HEK293 (cell line): ENCODE data around the gene SPATA31D3.

Source experiments
- CTCF ChIA-PET: fragments of 350-600 bp; formaldehyde crosslinking; extraction: SDS; loops from one replicate; lab custom pipeline; 2021; ENCODE audit warnings: antibody characterized with exemption; lab: Yijun Ruan, JAX
- POLR2A ChIA-PET: fragments of 300-600 bp; formaldehyde crosslinking; extraction: SDS; loops from one replicate; lab custom pipeline; 2020; ENCODE audit warnings: antibody characterized with exemption, inconsistent platforms; lab: Yijun Ruan, JAX
- H3K27ac ChIP-seq: fragments of 200-500 bp; sonication (Bioruptor generic); 2 replicates; pipeline ENCODE4 v1.5.1; 2014; ENCODE audit warnings: low read depth, low read length, control low read depth, inconsistent platforms; ENCODE audit errors: extremely low read depth
- H3K36me3 ChIP-seq, 2 experiments: fragments of 200-500 bp in 1 of 2; sonication (Bioruptor generic) in 1 of 2; 1 replicate in 1 of 2; 2 replicates in 1 of 2; pipeline ENCODE4 v1.5.1; 2014 to 2017; ENCODE audit warnings: inconsistent platforms in 2 of 2, low read length in 2 of 2; ENCODE audit not compliant: control insufficient read depth in 2 of 2, insufficient read depth in 1 of 2
- H3K4me1 ChIP-seq: fragments of 200-500 bp; sonication (Bioruptor generic); 2 replicates; pipeline ENCODE4 v1.5.1; 2014; ENCODE audit warnings: mild to moderate bottlenecking, low read length, inconsistent platforms; ENCODE audit not compliant: control insufficient read depth, insufficient read depth
- H3K4me3 ChIP-seq: 2 replicates; pipeline ENCODE4 v1.5.1; 2011; ENCODE audit warnings: low read depth, mild to moderate bottlenecking, control low read depth, low read length, moderate library complexity
- H3K9me3 ChIP-seq: fragments of 200-500 bp; sonication (Bioruptor generic); 2 replicates; pipeline ENCODE4 v1.5.1; 2014; ENCODE audit warnings: low read depth, low read length, inconsistent platforms; ENCODE audit not compliant: control insufficient read depth, insufficient read depth
- HOXA7 ChIP-seq: sonication (generic); formaldehyde crosslinking; IDR thresholded peaks from 2 replicates; pipeline ENCODE4 v1.8.1; 2022; ENCODE audit warnings: missing genetic modification reagents, borderline replicate concordance
- KLF9 ChIP-seq: fragments of 450-650 bp; formaldehyde crosslinking; IDR thresholded peaks from 2 replicates; pipeline ENCODE4 v1.5.1; 2016; ENCODE audit warnings: missing biosample characterization, missing genetic modification characterization, low read depth
- MZF1 ChIP-seq: fragments of 450-650 bp; formaldehyde crosslinking; IDR thresholded peaks from 2 replicates; pipeline ENCODE4 v1.5.1; 2017; ENCODE audit warnings: missing biosample characterization, missing genetic modification characterization, borderline replicate concordance
- ZBTB1 ChIP-seq: fragments of 450-650 bp; formaldehyde crosslinking; IDR thresholded peaks from 2 replicates; pipeline ENCODE4 v1.5.1; 2016; ENCODE audit warnings: missing biosample characterization, missing genetic modification characterization
- ZFHX2 ChIP-seq: fragments of 450-650 bp; formaldehyde crosslinking; conservative IDR thresholded peaks from 2 replicates; pipeline ENCODE4 v1.5.1; 2016; ENCODE audit warnings: missing biosample characterization, missing genetic modification characterization
- ZNF175 ChIP-seq: fragments of 450-650 bp; formaldehyde crosslinking; IDR thresholded peaks from 2 replicates; pipeline ENCODE4 v1.5.1; 2016; ENCODE audit warnings: missing biosample characterization, missing genetic modification characterization
- ZNF292 ChIP-seq: fragments of 450-650 bp; formaldehyde crosslinking; IDR thresholded peaks from 2 replicates; pipeline ENCODE4 v1.5.1; 2016; ENCODE audit warnings: low read depth, missing biosample characterization, missing genetic modification characterization, borderline replicate concordance
- ZNF324 ChIP-seq: fragments of 450-650 bp; formaldehyde crosslinking; IDR thresholded peaks from 2 replicates; pipeline ENCODE4 v1.5.1; 2016; ENCODE audit warnings: missing biosample characterization, missing genetic modification characterization
- ZNF335 ChIP-seq: fragments of 450-650 bp; formaldehyde crosslinking; conservative IDR thresholded peaks from 2 replicates; pipeline ENCODE4 v1.5.1; 2016; ENCODE audit warnings: missing biosample characterization, missing genetic modification characterization
- ZNF341 ChIP-seq: fragments of 450-650 bp; formaldehyde crosslinking; IDR thresholded peaks from 2 replicates; pipeline ENCODE4; 2016; ENCODE audit warnings: low read depth, missing biosample characterization, missing genetic modification characterization
- ZNF433 ChIP-seq: fragments of 450-650 bp; formaldehyde crosslinking; IDR thresholded peaks from 2 replicates; pipeline ENCODE4 v1.5.1; 2016; ENCODE audit warnings: missing biosample characterization, missing genetic modification characterization, low read depth
- ZNF521 ChIP-seq: fragments of 450-650 bp; formaldehyde crosslinking; IDR thresholded peaks from 2 replicates; pipeline ENCODE4 v1.5.1; 2017; ENCODE audit warnings: missing biosample characterization, mild to moderate bottlenecking, missing genetic modification characterization
- ZNF549 ChIP-seq: fragments of 450-650 bp; IDR thresholded peaks from 2 replicates; pipeline ENCODE4 v1.5.1; 2018; ENCODE audit warnings: missing biosample characterization, missing genetic modification characterization, mild to moderate bottlenecking, inconsistent platforms, moderate library complexity
- ZNF571 ChIP-seq: fragments of 450-650 bp; formaldehyde crosslinking; IDR thresholded peaks from 2 replicates; pipeline ENCODE4 v1.5.0; 2017; ENCODE audit warnings: missing biosample characterization, missing genetic modification characterization
- ZNF610 ChIP-seq: fragments of 450-650 bp; formaldehyde crosslinking; IDR thresholded peaks from 2 replicates; pipeline ENCODE4 v1.5.1; 2016; ENCODE audit warnings: missing biosample characterization, missing genetic modification characterization, borderline replicate concordance
- TF ChIP-seq, protein P1 (sequence below): fragments of 450-650 bp; formaldehyde crosslinking; conservative IDR thresholded peaks from 2 replicates; pipeline ENCODE4 v1.5.1; 2016; ENCODE audit warnings: low read depth, missing biosample characterization, missing genetic modification characterization
- TF ChIP-seq, protein P2 (sequence below): fragments of 450-650 bp; formaldehyde crosslinking; IDR thresholded peaks from 2 replicates; pipeline ENCODE4 v1.5.1; 2016; ENCODE audit warnings: missing biosample characterization, missing genetic modification characterization, borderline replicate concordance
- TF ChIP-seq, protein P3 (sequence below): fragments of 450-650 bp; formaldehyde crosslinking; IDR thresholded peaks from 2 replicates; pipeline ENCODE4 v1.5.1; 2016; ENCODE audit warnings: missing biosample characterization, missing genetic modification characterization
- TF ChIP-seq, protein P4 (sequence below): fragments of 450-650 bp; formaldehyde crosslinking; IDR thresholded peaks from 2 replicates; pipeline ENCODE4 v1.5.1; 2016; ENCODE audit warnings: missing biosample characterization, missing genetic modification characterization

Gene SPATA31D3

DNA sequence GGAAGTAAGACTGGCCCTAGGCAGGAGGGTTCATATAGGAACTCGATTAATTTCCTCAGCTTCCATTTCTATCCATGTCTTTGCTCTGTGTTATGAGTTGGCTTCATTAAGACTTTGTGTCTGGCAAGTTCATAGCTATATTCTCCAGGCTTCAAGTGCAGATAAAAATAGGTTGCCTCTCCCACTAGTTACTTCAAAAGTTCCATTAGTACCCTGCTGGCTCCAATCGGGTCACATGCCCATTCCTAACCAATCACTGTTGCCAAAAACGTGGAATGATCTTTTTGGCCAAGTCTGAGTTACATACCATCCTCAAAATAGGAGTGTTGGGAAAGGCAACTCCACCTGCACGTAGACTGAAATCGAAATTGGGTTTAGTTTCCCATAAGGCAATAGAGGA lies 31.5 kb downstream of the SPATA31D3 start (continued):
- TF ChIP-seq, protein P1, sequence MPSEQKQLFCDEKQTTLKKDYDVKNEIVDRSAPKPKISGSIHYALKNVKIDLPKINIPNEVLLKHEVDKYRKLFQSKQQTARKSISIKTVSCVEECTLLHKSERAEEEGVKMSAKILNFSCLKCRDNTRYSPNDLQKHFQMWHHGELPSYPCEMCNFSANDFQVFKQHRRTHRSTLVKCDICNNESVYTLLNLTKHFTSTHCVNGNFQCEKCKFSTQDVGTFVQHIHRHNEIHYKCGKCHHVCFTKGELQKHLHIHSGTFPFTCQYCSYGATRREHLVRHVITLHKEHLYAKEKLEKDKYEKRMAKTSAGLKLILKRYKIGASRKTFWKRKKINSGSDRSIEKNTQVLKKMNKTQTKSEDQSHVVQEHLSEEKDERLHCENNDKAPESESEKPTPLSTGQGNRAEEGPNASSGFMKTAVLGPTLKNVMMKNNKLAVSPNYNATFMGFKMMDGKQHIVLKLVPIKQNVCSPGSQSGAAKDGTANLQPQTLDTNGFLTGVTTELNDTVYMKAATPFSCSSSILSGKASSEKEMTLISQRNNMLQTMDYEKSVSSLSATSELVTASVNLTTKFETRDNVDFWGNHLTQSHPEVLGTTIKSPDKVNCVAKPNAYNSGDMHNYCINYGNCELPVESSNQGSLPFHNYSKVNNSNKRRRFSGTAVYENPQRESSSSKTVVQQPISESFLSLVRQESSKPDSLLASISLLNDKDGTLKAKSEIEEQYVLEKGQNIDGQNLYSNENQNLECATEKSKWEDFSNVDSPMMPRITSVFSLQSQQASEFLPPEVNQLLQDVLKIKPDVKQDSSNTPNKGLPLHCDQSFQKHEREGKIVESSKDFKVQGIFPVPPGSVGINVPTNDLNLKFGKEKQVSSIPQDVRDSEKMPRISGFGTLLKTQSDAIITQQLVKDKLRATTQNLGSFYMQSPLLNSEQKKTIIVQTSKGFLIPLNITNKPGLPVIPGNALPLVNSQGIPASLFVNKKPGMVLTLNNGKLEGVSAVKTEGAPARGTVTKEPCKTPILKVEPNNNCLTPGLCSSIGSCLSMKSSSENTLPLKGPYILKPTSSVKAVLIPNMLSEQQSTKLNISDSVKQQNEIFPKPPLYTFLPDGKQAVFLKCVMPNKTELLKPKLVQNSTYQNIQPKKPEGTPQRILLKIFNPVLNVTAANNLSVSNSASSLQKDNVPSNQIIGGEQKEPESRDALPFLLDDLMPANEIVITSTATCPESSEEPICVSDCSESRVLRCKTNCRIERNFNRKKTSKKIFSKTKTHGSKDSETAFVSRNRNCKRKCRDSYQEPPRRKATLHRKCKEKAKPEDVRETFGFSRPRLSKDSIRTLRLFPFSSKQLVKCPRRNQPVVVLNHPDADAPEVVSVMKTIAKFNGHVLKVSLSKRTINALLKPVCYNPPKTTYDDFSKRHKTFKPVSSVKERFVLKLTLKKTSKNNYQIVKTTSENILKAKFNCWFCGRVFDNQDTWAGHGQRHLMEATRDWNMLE (tag by site-specific recombination) = no peak

DNA sequence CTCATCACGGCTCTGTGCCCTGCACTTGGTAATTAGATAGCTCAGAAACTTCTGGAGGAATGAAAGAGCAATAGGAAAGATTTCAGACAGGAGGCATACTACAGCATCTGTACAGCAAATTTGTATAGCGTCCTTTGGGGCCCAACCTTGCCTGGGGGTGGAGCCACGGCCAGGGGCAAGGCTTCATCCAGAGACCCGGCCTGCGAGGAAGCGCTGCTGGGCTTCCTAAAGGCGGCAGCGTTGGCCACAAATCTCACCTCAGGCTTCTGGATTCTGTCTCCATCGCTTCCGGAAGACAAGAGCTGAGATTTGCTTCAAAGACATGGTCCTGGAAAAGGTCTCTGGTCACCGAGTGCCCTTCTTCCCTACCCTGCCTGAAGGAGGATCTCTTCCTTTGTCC lies 33.1 kb downstream of the SPATA31D3 start:
- CTCF ChIA-PET = no interaction called here
- Histone ChIP-seq H3K4me1 (no peaks in the 10 kb centered on the region), H3K36me3 (no peaks in the 10 kb centered on the region), H3K9me3 (no peaks in the 10 kb centered on the region), H3K27ac (no peak overlapping the region), H3K4me3 (no peak overlapping the region)
- TF ChIP-seq ZNF571 (no peak), MZF1 (tag by site-specific recombination) (no peak), ZBTB1 (tag by site-specific recombination) (no peak), KLF9 (no peak), ZNF549 (tag by site-specific recombination) (no peak), ZNF324 (tag by site-specific recombination) (no peak)
- TF ChIP-seq, protein P2, sequence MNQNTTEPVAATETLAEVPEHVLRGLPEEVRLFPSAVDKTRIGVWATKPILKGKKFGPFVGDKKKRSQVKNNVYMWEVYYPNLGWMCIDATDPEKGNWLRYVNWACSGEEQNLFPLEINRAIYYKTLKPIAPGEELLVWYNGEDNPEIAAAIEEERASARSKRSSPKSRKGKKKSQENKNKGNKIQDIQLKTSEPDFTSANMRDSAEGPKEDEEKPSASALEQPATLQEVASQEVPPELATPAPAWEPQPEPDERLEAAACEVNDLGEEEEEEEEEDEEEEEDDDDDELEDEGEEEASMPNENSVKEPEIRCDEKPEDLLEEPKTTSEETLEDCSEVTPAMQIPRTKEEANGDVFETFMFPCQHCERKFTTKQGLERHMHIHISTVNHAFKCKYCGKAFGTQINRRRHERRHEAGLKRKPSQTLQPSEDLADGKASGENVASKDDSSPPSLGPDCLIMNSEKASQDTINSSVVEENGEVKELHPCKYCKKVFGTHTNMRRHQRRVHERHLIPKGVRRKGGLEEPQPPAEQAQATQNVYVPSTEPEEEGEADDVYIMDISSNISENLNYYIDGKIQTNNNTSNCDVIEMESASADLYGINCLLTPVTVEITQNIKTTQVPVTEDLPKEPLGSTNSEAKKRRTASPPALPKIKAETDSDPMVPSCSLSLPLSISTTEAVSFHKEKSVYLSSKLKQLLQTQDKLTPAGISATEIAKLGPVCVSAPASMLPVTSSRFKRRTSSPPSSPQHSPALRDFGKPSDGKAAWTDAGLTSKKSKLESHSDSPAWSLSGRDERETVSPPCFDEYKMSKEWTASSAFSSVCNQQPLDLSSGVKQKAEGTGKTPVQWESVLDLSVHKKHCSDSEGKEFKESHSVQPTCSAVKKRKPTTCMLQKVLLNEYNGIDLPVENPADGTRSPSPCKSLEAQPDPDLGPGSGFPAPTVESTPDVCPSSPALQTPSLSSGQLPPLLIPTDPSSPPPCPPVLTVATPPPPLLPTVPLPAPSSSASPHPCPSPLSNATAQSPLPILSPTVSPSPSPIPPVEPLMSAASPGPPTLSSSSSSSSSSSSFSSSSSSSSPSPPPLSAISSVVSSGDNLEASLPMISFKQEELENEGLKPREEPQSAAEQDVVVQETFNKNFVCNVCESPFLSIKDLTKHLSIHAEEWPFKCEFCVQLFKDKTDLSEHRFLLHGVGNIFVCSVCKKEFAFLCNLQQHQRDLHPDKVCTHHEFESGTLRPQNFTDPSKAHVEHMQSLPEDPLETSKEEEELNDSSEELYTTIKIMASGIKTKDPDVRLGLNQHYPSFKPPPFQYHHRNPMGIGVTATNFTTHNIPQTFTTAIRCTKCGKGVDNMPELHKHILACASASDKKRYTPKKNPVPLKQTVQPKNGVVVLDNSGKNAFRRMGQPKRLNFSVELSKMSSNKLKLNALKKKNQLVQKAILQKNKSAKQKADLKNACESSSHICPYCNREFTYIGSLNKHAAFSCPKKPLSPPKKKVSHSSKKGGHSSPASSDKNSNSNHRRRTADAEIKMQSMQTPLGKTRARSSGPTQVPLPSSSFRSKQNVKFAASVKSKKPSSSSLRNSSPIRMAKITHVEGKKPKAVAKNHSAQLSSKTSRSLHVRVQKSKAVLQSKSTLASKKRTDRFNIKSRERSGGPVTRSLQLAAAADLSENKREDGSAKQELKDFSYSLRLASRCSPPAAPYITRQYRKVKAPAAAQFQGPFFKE (tag by site-specific recombination) = no peak
- TF ChIP-seq, protein P3, sequence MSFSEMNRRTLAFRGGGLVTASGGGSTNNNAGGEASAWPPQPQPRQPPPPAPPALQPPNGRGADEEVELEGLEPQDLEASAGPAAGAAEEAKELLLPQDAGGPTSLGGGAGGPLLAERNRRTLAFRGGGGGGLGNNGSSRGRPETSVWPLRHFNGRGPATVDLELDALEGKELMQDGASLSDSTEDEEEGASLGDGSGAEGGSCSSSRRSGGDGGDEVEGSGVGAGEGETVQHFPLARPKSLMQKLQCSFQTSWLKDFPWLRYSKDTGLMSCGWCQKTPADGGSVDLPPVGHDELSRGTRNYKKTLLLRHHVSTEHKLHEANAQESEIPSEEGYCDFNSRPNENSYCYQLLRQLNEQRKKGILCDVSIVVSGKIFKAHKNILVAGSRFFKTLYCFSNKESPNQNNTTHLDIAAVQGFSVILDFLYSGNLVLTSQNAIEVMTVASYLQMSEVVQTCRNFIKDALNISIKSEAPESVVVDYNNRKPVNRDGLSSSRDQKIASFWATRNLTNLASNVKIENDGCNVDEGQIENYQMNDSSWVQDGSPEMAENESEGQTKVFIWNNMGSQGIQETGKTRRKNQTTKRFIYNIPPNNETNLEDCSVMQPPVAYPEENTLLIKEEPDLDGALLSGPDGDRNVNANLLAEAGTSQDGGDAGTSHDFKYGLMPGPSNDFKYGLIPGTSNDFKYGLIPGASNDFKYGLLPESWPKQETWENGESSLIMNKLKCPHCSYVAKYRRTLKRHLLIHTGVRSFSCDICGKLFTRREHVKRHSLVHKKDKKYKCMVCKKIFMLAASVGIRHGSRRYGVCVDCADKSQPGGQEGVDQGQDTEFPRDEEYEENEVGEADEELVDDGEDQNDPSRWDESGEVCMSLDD = no peak
- POLR2A ChIA-PET = no interaction called here

DNA sequence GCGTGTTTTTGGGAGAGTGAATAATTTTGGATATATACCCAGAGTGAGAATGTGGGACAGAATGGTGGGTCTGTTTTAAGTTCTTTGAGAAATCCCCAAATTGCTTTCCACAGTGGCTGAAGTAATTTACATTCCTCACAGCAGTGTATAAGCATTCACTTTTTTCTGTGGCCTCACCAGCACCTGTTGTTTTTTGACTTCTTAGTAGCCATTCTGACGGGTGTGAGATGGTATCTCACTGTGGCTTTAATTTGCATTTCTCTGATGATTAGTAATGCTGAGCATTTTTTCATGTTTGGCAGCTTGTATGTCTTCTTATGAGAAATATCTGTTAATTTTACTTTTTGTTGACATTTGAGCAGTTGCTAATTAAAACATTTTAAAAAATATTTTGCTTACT lies 35.9 kb downstream of the SPATA31D3 start:
- H3K36me3 ChIP-seq = no peaks in the 10 kb centered on the region
- H3K4me1 ChIP-seq = no peaks in the 10 kb centered on the region
- POLR2A ChIA-PET = no interaction called here
- no peak overlapping the region for H3K4me3 ChIP-seq
- no peak overlapping the region for H3K27ac ChIP-seq
- H3K9me3 ChIP-seq = no peaks in the 10 kb centered on the region
- CTCF ChIA-PET = interaction anchor here (0.6 kb wide), 1 partner anchor 222 kb away, joined by 3 read pairs; no protein-coding TSS in a partner anchor
- TF ChIP-seq ZNF175 (tag by site-specific recombination) (no peak), ZNF610 (no peak), ZNF335 (tag by site-specific recombination) (no peak), ZNF341 (tag by site-specific recombination) (no peak), ZFHX2 (tag by site-specific recombination) (no peak), ZNF292 (tag by site-specific recombination) (no peak), ZNF521 (tag by site-specific recombination) (no peak), HOXA7 (CRISPR knock-in tag) (no peak), MZF1 (tag by site-specific recombination) (no peak), ZNF433 (no peak)
- TF ChIP-seq, protein P4, sequence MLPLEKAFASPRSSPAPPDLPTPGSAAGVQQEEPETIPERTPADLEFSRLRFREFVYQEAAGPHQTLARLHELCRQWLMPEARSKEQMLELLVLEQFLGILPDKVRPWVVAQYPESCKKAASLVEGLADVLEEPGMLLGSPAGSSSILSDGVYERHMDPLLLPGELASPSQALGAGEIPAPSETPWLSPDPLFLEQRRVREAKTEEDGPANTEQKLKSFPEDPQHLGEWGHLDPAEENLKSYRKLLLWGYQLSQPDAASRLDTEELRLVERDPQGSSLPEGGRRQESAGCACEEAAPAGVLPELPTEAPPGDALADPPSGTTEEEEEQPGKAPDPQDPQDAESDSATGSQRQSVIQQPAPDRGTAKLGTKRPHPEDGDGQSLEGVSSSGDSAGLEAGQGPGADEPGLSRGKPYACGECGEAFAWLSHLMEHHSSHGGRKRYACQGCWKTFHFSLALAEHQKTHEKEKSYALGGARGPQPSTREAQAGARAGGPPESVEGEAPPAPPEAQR (tag by site-specific recombination) = no peak
